ENCODE results near the gene ARL11.

The ARL11 gene

GRCh38 chr13:49638744-49639072 lies 10.4 kb downstream of the ARL11 start:
- no peak for DNase-seq (ENCODE audit: low read depth, low spot score)
- H3K4me3 ChIP-seq (ENCODE audit: low read length) = no peak overlapping the region

DNA sequence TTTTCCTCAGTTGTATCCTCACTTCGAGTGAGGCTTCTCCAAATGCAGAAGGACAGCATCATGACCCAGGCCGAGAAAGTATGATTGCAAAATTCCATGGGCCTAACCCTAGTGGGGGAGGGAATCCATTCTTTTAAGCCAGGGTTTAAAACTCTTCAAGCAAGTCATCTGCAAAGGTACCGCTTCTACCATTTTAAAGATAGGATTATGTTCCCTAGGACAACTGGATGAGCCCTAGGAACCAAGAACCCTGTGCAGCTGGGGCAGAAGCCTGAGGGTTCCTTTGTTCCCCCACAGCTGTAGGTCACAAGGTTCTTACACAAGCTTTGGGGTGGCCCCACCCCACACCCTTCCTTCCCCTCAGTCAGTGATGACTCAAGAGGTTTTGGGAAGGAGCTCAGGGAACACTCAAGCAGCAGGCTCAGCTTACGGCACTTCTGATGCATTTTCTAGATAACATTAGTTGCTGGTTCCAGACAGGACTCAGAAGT lies 13.5 kb downstream of the ARL11 start:
- no peak for DNase-seq (ENCODE audit: low read depth, low spot score)
- no peak overlapping the region for H3K4me3 ChIP-seq (ENCODE audit: low read length)

GRCh38 chr13:49643035-49643646 lies 14.8 kb downstream of the ARL11 start:
- no peak overlapping the region for H3K4me3 ChIP-seq (ENCODE audit: low read length)
- DNase-seq (ENCODE audit: low read depth, low spot score) = no peak

DNA sequence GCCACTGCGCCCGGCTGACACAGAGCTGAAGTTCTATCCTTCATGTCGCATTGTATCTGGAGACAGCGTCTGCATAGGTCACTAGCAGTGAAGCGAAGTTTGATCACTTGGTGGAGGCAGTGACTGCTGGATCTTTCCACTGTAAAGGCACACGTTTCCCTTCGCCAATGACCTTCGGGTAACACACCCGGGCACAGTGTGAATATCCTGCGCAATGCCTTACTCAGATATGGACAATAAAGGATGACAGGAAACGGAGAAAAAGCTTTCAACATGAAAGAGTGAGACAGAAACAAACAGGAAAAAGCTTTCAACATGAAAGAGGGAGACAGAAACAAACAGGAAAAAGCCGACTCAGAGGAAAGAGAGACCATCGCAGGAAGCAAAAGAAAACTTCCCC lies 17.1 kb downstream of the ARL11 start:
- no peak for DNase-seq (ENCODE audit: low read depth, low spot score)

GRCh38 chr13:49646688-49647087 lies 18.4 kb downstream of the ARL11 start:
- H3K4me3 ChIP-seq (ENCODE audit: low read length) = no peak overlapping the region
- no peak for DNase-seq (ENCODE audit: low read depth, low spot score)

More for the DNA sequence above, 17.1 kb downstream of the ARL11 start:
- no peak overlapping the region for H3K4me3 ChIP-seq (ENCODE audit: low read length)

GRCh38 chr13:49649244-49649962 lies 21.1 kb downstream of the ARL11 start:
- DNase-seq (ENCODE audit: low read depth, low spot score) = no peak
- H3K4me3 ChIP-seq (ENCODE audit: low read length) = no peak overlapping the region

DNA sequence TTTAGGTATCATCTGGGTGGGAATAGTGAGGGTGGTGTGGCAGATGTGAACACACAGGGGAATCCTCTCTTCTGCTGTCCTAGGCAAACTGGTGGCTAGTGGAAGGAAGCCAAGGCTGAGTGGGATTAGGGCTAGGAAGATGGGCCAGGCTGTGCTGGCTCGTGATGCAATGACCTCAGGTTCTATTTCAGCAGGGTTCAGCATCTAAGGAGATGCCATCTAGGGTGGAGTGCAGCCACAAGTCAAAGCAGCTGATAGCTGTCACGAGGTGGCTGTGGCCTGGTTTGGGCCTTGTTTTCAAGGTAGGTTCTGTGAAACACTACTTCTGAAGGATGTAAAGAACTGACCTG lies 21.6 kb downstream of the ARL11 start:
- H3K4me3 ChIP-seq (ENCODE audit: low read length) = no peak overlapping the region
- DNase-seq (ENCODE audit: low read depth, low spot score) = no peak

DNA sequence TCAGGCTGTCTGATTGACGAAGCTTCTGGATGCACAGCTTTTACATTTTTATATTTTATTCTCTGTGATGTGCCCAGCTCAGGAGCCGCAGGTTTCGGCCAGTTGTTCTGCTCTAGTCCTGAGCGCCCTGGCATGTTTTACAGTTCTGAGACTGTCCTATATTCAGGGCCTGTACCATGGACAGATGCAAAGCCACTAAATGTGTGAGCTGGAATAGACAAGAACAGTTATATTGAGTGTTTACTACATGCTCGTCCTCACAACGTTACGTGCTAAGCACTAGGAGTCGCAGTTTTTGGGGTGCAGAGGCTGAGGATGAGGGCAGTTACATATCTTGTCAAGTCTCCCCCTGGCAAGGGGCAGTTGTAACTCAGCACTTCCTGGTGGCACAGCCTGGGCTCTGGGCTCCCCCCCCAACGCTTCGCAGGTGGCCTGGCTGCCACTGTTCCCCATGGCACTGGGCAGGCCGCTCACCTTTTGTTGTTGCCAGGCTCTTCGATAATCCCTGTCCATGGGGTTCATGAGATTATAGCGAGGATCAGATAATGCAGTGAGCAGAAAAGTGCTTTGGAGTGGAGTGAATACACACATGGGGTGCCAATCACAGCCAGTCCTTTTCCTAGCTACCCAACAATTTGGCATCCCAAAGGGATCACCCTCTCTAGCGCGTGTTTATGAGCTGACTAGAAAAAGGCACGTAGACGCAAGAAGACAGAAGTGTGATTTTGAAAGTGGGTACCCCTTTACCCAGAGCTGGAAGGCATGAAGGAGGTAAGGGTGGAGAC lies 23.5 kb downstream of the ARL11 start:
- no peak overlapping the region for H3K4me3 ChIP-seq (ENCODE audit: low read length)
- no peak for DNase-seq (ENCODE audit: low read depth, low spot score)

- H3K4me3 ChIP-seq (ENCODE audit: low read length) = no peak overlapping the region
- DNase-seq (ENCODE audit: low read depth, low spot score) = peak; percentile 8
Observed at GRCh38 chr13:49652355-49653305, 24.3 kb downstream of the ARL11 start.

GRCh38 chr13:49653478-49653877 lies 25.2 kb downstream of the ARL11 start:
- DNase-seq (ENCODE audit: low read depth, low spot score) = no peak
- no peak overlapping the region for H3K4me3 ChIP-seq (ENCODE audit: low read length)

DNA sequence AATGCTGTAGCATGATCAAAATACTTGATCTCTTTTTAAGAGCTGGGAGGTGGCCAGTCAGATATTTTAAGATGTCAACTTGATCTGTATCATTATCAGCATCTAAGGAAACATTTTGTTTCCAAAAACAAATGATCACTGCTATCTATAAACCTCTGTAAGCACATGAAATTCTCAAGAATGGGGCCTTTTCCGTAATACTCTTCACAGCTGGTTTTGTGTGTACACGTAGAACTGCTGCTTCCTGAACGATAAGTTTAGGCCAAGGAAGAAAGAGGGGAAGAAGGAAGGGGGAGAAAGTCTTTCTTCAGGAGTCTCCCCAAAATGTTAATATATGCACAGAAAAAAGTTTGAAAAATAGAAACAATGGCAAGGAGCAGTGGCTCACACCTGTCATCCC lies 25.7 kb downstream of the ARL11 start:
- no peak for DNase-seq (ENCODE audit: low read depth, low spot score)
- H3K4me3 ChIP-seq (ENCODE audit: low read length) = no peak overlapping the region

- no peak for DNase-seq (ENCODE audit: low read depth, low spot score)
- no peak overlapping the region for H3K4me3 ChIP-seq (ENCODE audit: low read length)
Observed at GRCh38 chr13:49655906-49656305, 27.6 kb downstream of the ARL11 start.

DNA sequence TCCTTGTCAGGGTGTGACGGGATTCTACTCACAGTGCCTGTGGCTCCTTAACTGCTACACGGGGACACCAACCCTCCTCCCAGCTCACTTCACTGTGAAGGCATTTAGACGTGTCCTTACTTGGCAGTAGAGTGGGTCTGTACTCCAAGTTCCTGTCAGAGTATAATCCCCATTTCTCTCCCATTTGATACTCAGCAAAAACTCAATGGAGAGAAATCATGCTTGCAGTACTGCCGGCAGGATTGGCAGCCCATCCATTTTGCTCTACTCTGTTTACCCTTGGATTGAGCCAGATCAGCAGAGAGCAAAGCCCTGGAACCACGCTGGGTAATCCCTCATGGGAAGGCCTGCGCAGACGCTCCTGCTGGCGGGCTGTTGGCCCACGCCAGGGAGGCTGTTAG lies 28.9 kb downstream of the ARL11 start:
- H3K4me3 ChIP-seq (ENCODE audit: low read length) = no peak overlapping the region
- DNase-seq (ENCODE audit: low read depth, low spot score) = no peak

DNA sequence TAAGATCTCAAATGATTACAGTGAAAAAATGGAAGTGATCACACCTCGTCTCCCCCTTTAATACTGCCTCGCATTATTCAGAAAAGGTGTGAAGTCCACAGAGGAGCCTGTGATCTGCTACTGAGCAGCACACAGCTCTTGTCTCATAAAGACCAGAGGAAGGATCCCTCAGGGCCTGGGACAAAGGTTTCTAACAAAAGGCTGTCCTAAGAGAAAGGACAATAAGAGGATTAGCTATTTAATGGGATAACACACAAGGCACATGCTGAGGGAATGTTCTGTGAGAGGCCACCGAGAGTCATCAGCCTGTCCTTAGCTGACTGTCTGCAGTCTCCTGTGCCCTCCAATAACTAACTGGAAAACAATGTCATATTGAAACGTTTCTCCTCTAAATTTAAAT lies 36.3 kb downstream of the ARL11 start:
- no peak overlapping the region for H3K4me3 ChIP-seq (ENCODE audit: low read length)
- no peak for DNase-seq (ENCODE audit: low read depth, low spot score)

DNA sequence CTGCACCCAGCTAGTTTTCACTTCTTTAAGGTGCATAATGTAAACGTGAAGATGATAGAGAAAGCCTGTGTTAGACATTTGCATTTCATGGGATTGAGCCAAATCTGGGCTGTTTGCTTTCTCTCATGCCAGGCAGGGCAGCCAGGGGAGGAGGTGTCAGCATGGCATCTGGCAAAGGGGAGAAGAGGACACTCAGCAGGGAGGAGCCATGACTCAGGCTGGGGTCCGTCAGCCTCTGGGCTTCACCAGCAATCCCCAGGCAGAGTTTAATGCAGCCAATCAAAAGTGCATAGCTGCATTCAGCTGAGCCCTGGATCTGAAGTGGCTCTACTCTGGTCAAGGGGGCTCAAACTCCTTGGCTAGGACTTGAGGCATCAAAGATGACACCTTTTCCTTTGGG lies 39.5 kb downstream of the ARL11 start:
- DNase-seq (ENCODE audit: low read depth, low spot score) = no peak
- H3K4me3 ChIP-seq (ENCODE audit: low read length) = no peak overlapping the region

DNA sequence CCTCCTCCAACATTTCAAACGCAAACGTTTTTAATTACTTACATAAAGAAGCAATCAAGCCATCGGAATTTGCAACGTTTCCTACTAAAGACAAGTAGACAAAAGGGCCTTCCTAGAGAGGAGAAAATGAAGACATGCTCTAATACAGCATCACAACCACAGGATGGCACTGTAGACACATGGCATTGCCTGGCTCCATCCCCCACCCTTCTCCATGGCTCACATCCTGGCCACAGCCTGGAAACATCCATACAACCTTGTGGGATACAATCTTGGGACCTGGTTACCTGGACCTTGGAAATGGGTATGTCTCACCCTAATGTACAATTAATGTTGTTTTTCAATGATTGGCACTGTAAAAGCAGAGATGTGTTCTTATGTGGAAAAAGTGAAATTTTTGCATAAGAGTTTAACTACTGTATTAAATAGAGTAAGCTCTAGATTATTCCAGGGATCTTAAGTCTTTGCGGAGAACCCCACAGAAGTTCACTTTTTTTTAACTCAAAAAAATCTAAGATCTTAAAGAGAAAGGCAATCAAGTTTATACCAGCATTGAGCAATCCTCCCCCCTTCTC lies 41.5 kb downstream of the ARL11 start:
- no peak overlapping the region for H3K4me3 ChIP-seq (ENCODE audit: low read length)
- no peak for DNase-seq (ENCODE audit: low read depth, low spot score)

GRCh38 chr13:49670828-49671227 lies 42.5 kb downstream of the ARL11 start:
- H3K4me3 ChIP-seq (ENCODE audit: low read length) = no peak overlapping the region
- no peak for DNase-seq (ENCODE audit: low read depth, low spot score)

DNA sequence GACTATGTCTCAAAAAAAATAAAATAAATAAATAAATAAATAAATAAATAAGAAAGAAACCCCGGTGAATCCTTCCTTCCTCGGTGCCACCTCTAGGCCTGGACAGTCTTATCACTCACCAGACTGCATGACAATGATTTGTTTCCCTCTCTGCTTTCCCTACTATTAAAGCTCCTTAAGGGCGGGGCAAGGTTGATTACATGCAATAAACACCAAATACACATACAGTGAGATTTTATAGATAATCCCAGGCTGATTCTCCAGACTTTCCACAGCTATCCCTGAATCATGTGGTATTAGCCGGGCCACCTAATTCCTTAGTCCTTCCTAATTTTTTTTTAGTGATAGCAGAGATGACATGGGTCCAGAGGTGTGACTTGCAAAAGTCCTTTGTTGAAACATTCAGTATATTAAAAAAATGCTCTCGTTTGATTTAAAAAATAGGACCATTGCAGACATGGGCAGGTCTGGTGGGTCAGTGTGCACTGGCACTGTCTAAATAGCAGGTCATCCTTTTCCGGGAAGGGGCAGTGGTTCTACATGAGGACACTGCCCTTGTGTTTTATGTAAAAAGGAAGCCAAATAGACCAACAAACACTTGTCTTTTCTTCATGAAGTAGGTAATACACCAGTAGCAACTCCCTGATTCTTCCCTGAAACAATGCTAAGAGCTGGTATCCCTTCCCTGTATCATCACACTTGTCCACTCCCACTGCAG lies 48.4 kb downstream of the ARL11 start:
- no peak overlapping the region for H3K4me3 ChIP-seq (ENCODE audit: low read length)
- DNase-seq (ENCODE audit: low read depth, low spot score) = no peak
